GM12878 (cell line): ENCODE data around the gene UXS1. TPM values are rescaled to one million over a fixed set of nuclear protein-coding genes. Genes with fewer than 3 reads are reported as not detected.

Experiments used
- BCL11A ChIP-seq: IDR thresholded peaks from 2 replicates; pipeline ENCODE4 v1.6.1; 2011; ENCODE audit warnings: low read depth, low read length
- MTA2 ChIP-seq: fragments of 450-650 bp; IDR thresholded peaks from 2 replicates; pipeline ENCODE4 v1.6.1; 2016; ENCODE audit warnings: low read depth, mild to moderate bottlenecking, moderate library complexity
- polyA plus RNA-seq, 11 experiments: library from polyadenylated mRNA; depleted of rRNA in 4 of 11; unstranded in 6 of 11; stranded (reverse) in 5 of 11; fragments of >200 nt; fragmentation: Nextera tagmentation in 4 of 11; fragmentation: Illumina TruSeq in 1 of 11; extraction: Ambion mirVana in 4 of 11; extraction: Trizol in 1 of 11; gene quantifications; 1 replicate in 1 of 11; 2 replicates in 10 of 11; pipeline versions ENCODE4 v1.2.1 to v1.2.3, GENCODE V29; 2011 to 2016; ENCODE audit warnings: inconsistent platforms in 2 of 11, missing spikeins in 2 of 11, low read depth in 1 of 11
- total RNA-seq, 4 experiments: library from RNA; depleted of rRNA in 3 of 4; stranded (reverse); fragments of >200 nt in 3 of 4; fragmentation: Illumina TruSeq in 1 of 4; extraction: Trizol in 1 of 4; gene quantifications; 2 replicates each; pipeline versions ENCODE4 v1.2.1 to v1.2.3, GENCODE V29; 2013 to 2021

The UXS1 gene
- total and polyA plus RNA-seq, 10 of the 15 experiments (the other 5 are each of a cell fraction or from before 2014, with no cell fraction given): 6.0 to 25.4 (median 24.0) TPM

- TF ChIP-seq MTA2: no peak
- TF ChIP-seq BCL11A: no peak
Observed at GRCh38 chr2:106044021-106044420, 150.1 kb downstream of the UXS1 start (continued).
